ENCODE results near the gene BICRAL. TPM values are rescaled to one million over a fixed set of nuclear protein-coding genes. Genes with fewer than 3 reads are reported as not detected.

BICRAL gene
- total RNA-seq, 1 experiment from 2014 or later: 6.9 TPM

DNA sequence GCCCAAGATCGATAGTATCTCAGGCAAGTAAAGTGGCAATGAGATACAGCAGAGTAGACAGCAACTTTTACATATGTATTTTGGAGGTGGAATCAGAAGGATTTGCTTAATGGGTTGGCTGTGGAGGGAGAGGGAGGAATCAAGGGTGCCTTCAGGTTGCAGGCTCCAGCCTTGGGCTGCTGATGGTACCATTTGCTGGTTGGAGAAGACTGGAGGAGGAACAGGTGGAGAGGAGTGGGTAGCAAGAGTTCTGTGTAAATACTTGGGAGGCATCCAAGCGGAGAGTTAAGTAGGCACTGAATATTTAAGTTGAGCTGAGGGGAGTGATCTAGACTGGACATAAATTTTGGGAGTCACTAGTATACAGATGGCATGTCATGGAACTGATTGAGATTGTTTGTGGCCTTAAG, 5.2 kb downstream of the BICRAL start:
- H3K4me3 ChIP-seq (ENCODE audit: low read depth, low read length, poor library complexity, severe bottlenecking): no peak overlapping the region
- H3K36me3 ChIP-seq (ENCODE audit: insufficient read depth, low read length, poor library complexity, severe bottlenecking): peaks cover 5% of the 10 kb centered on the region
- no TSS peak for BruUV-seq (replicated peaks)
- ChIA-PET POLR2A (ENCODE audit: low non-redundant PET) (interaction anchor here (0.6 to 0.7 kb wide), 3 partner anchors 57 to 285 kb away, joined by 3 to 6 read pairs (median 3); no protein-coding TSS in a partner anchor), CTCF (no interaction called here)
- peak; percentile 32 for DNase-seq (ENCODE audit: low spot score)
- peaks cover 31% of the 10 kb centered on the region for H3K4me1 ChIP-seq (ENCODE audit: insufficient read depth, low read length, poor library complexity, severe bottlenecking)
- peak overlapping the region; percentile 15 for H3K27ac ChIP-seq (ENCODE audit: low read depth, low read length, poor library complexity, severe bottlenecking)
- no peak for TF ChIP-seq EZH2 (IDR thresholded peaks at IDR 0.05; ENCODE audit: borderline replicate concordance, low read depth, low read length, poor library complexity, severe bottlenecking)
- TF ChIP-seq, protein P1, sequence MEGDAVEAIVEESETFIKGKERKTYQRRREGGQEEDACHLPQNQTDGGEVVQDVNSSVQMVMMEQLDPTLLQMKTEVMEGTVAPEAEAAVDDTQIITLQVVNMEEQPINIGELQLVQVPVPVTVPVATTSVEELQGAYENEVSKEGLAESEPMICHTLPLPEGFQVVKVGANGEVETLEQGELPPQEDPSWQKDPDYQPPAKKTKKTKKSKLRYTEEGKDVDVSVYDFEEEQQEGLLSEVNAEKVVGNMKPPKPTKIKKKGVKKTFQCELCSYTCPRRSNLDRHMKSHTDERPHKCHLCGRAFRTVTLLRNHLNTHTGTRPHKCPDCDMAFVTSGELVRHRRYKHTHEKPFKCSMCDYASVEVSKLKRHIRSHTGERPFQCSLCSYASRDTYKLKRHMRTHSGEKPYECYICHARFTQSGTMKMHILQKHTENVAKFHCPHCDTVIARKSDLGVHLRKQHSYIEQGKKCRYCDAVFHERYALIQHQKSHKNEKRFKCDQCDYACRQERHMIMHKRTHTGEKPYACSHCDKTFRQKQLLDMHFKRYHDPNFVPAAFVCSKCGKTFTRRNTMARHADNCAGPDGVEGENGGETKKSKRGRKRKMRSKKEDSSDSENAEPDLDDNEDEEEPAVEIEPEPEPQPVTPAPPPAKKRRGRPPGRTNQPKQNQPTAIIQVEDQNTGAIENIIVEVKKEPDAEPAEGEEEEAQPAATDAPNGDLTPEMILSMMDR (conservative IDR thresholded peaks at IDR 0.05; ENCODE audit: low read depth, low read length): no peak
- H3K27me3 ChIP-seq (replicated peaks; ENCODE audit: insufficient read depth, low read depth, low read length, poor library complexity): no peaks in the 10 kb centered on the region
- no peaks in the 10 kb centered on the region for H3K9me3 ChIP-seq (ENCODE audit: low read depth, low read length, poor library complexity, severe bottlenecking)
- intact Hi-C loops (cut with micrococcal nuclease; ENCODE audit: unreplicated experiment): loop anchor here (5.0 kb wide), 1 partner anchor 90 kb away; the partner anchor contains the start of gene RPL7L1

DNA sequence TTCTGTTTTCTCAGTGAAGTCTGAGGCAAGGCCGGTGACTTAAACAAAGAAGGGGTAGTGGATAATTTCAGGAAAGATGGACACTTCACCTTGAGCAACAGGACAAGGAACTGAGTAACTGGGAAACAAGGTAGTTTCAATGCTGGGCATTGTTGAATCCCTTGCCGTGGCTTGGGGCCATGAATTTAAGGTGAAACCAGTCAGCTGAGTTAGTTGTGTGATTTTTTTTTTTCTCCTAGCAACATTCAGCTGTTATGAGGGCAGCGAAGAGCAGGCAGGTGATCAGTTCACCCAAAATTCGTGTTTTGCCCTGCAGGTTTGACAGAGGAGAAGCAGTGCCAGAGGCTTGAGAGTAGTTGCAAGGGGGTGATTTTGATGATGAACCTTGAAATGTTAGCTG, 6.8 kb downstream of the BICRAL start:
- no TSS peak for BruUV-seq (replicated peaks)
- Histone ChIP-seq H3K4me1 (ENCODE audit: insufficient read depth, low read length, poor library complexity, severe bottlenecking) (peaks cover 31% of the 10 kb centered on the region), H3K4me3 (ENCODE audit: low read depth, low read length, poor library complexity, severe bottlenecking) (no peak overlapping the region), H3K27ac (ENCODE audit: low read depth, low read length, poor library complexity, severe bottlenecking) (no peak overlapping the region), H3K9me3 (ENCODE audit: low read depth, low read length, poor library complexity, severe bottlenecking) (no peaks in the 10 kb centered on the region), H3K27me3 (replicated peaks; ENCODE audit: insufficient read depth, low read depth, low read length, poor library complexity) (no peaks in the 10 kb centered on the region), H3K36me3 (ENCODE audit: insufficient read depth, low read length, poor library complexity, severe bottlenecking) (peaks cover 5% of the 10 kb centered on the region)
- CTCF ChIA-PET: no interaction called here
- intact Hi-C loops (cut with micrococcal nuclease; ENCODE audit: unreplicated experiment): loop anchor here (5.0 kb wide), 1 partner anchor 89 kb away; the partner anchor contains the start of gene RPL7L1
- POLR2A ChIA-PET (ENCODE audit: low non-redundant PET): interaction anchor here (0.6 kb wide), 1 partner anchor 47 kb away, joined by 5 read pairs; no protein-coding TSS in a partner anchor
- TF ChIP-seq EZH2 (IDR thresholded peaks at IDR 0.05; ENCODE audit: borderline replicate concordance, low read depth, low read length, poor library complexity, severe bottlenecking): no peak
- TF ChIP-seq, protein P1 (conservative IDR thresholded peaks at IDR 0.05; ENCODE audit: low read depth, low read length): no peak
- no peak for DNase-seq (ENCODE audit: low spot score)

DNA sequence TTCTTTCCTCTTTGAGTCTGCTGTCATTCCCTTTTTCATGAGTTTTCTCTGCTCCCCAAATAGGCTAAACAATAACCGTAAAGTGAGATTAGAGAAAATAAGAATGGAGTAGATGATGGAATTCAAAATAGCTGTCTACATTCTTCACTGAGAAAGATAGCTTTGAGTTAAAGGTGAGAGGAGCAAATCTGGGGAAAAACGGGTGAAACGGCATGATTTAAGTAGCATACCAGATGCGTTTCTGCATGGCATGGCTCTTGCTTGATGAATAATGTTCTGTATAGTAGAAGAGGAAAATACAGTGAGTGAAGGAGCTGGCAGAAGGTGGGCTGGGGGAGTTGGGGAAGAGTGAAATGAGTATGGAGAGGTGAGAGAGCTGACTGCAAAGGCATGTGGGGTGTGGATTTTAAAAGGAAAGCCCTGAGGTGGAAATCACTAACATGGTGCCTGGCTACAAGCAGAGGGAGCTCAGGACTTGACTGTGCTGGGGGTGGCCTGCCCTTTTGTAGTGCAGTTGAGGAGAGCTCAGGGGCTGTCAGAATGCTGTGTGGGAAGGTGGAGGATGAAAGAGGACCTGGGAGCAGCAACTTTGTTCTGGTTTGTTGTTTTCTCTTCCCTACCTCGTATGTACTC, 8.8 kb downstream of the BICRAL start:
- BruUV-seq (replicated peaks): no TSS peak
- H3K4me1 ChIP-seq (ENCODE audit: insufficient read depth, low read length, poor library complexity, severe bottlenecking): peaks cover 26% of the 10 kb centered on the region
- no peaks in the 10 kb centered on the region for H3K27me3 ChIP-seq (replicated peaks; ENCODE audit: insufficient read depth, low read depth, low read length, poor library complexity)
- TF ChIP-seq EZH2 (IDR thresholded peaks at IDR 0.05; ENCODE audit: borderline replicate concordance, low read depth, low read length, poor library complexity, severe bottlenecking): no peak
- TF ChIP-seq, protein P1 (conservative IDR thresholded peaks at IDR 0.05; ENCODE audit: low read depth, low read length): no peak
- no peaks in the 10 kb centered on the region for H3K9me3 ChIP-seq (ENCODE audit: low read depth, low read length, poor library complexity, severe bottlenecking)
- ChIA-PET POLR2A (ENCODE audit: low non-redundant PET) (no interaction called here), CTCF (no interaction called here)
- DNase-seq (ENCODE audit: low spot score): no peak
- intact Hi-C loops (cut with micrococcal nuclease; ENCODE audit: unreplicated experiment): no loop called here
- H3K27ac ChIP-seq (ENCODE audit: low read depth, low read length, poor library complexity, severe bottlenecking): peak overlapping the region; percentile 37
- peaks cover 5% of the 10 kb centered on the region for H3K36me3 ChIP-seq (ENCODE audit: insufficient read depth, low read length, poor library complexity, severe bottlenecking)
- H3K4me3 ChIP-seq (ENCODE audit: low read depth, low read length, poor library complexity, severe bottlenecking): no peak overlapping the region

Data from A673 (cell line).